Mucosa of descending colon (tissue), 3 donors: ENCODE measurements around the gene NPY. TPM values are rescaled to one million over a fixed set of nuclear protein-coding genes. Genes with fewer than 3 reads are reported as not detected.

Experiments
- ATAC-seq: fragments of 200-7000 bp; cut with Tn5 transposase; one replicate; pipeline ENCODE4 v1.9.1; 2020; ENCODE audit warnings: mild to moderate bottlenecking, moderate library complexity
- DNase-seq, 3 donors: peaks; one replicate each; pipeline ENCODE4 v3.0.0-alpha.2; 2020
- H3K36me3 ChIP-seq: fragments of 200-600 bp; one replicate; pipeline ENCODE4 v1.8.0; 2021; ENCODE audit warnings: low read depth, mild to moderate bottlenecking
- H3K4me1 ChIP-seq: fragments of 200-600 bp; one replicate; pipeline ENCODE4 v1.8.0; 2021; ENCODE audit warnings: low read depth, mild to moderate bottlenecking
- H3K4me3 ChIP-seq: fragments of 200-600 bp; one replicate; pipeline ENCODE4 v1.8.0; 2021; ENCODE audit warnings: mild to moderate bottlenecking
- H3K9me3 ChIP-seq: fragments of 200-600 bp; one replicate; pipeline ENCODE4 v1.8.0; 2021; ENCODE audit warnings: mild to moderate bottlenecking
- CTCF ChIP-seq: fragments of 200-600 bp; IDR thresholded peaks from one replicate; pipeline ENCODE4 v1.8.0; 2022; ENCODE audit warnings: antibody characterized with exemption, mild to moderate bottlenecking
- intact Hi-C, 2 donors: fragments of 100-400 bp; cut with DNase I in 1 of 2; cut with micrococcal nuclease in 1 of 2; formaldehyde crosslinking; loops; one replicate each; pipeline versions ENCODE4 v1.11.0 to v1.11.1; 2022; cut with DNase I, micrococcal nuclease
- total RNA-seq, 3 donors: library from RNA; stranded (reverse); fragmentation: NEBNext Ultra II Directional in 2 of 3; extraction: Animal tissue kit (Norgen Biotek cat#: 25700) in 2 of 3; gene quantifications; one replicate each; pipeline versions ENCODE4 v1.2.1 to v1.2.4, GENCODE V29; 2021 to 2023
- donor health status: DM: no; HTN: no; CAD: no; lungs with moderate emphysema.
- donor health status: DM: no; HTN: no; CAD: no.
- donor health status: DM: no; HTN: yes; CAD: no.

The NPY gene
- total RNA-seq, 3 donors from 2014 or later: 0.55 to 0.75 TPM; not detected in 1

GRCh38 chr7:24328050-24328449, 44.1 kb downstream of the NPY start:
- no peaks in the 10 kb centered on the region for H3K9me3 ChIP-seq
- intact Hi-C loops: no loop called here
- H3K36me3 ChIP-seq: no peaks in the 10 kb centered on the region
- H3K4me3 ChIP-seq: no peak overlapping the region
- no peak for DNase-seq
- TF ChIP-seq CTCF: no peak
- H3K4me1 ChIP-seq: no peaks in the 10 kb centered on the region
- ATAC-seq: no peak

- intact Hi-C loops: no loop called here
Observed at GRCh38 chr7:24328894-24329293, 44.9 kb downstream of the NPY start.

GRCh38 chr7:24334012-24334411, 50.0 kb downstream of the NPY start:
- no peak for TF ChIP-seq CTCF
- intact Hi-C loops: no loop called here
- no peaks in the 10 kb centered on the region for H3K4me1 ChIP-seq
- no peaks in the 10 kb centered on the region for H3K9me3 ChIP-seq
- H3K4me3 ChIP-seq: no peak overlapping the region
- ATAC-seq: peak; percentile 59
- DNase-seq: peak in 1 of 3 donors; percentile 28
- H3K36me3 ChIP-seq: no peaks in the 10 kb centered on the region

More at GRCh38 chr7:24328894-24329293, 44.9 kb downstream of the NPY start:
- Histone ChIP-seq H3K36me3 (no peaks in the 10 kb centered on the region), H3K4me3 (no peak overlapping the region), H3K9me3 (no peaks in the 10 kb centered on the region), H3K4me1 (no peaks in the 10 kb centered on the region)
- ATAC-seq (no peak), DNase-seq (no peak)
- no peak for TF ChIP-seq CTCF

- Histone ChIP-seq H3K36me3 (no peaks in the 10 kb centered on the region), H3K4me1 (no peaks in the 10 kb centered on the region), H3K9me3 (no peaks in the 10 kb centered on the region), H3K4me3 (no peak overlapping the region)
- intact Hi-C loops: no loop called here
- ATAC-seq (no peak), DNase-seq (no peak)
- TF ChIP-seq CTCF: no peak
Observed at GRCh38 chr7:24334627-24335026, 50.6 kb downstream of the NPY start.

GRCh38 chr7:24336461-24336860, 52.5 kb downstream of the NPY start:
- TF ChIP-seq CTCF: no peak
- H3K4me3 ChIP-seq: no peak overlapping the region
- H3K9me3 ChIP-seq: no peaks in the 10 kb centered on the region
- no peaks in the 10 kb centered on the region for H3K36me3 ChIP-seq
- no peaks in the 10 kb centered on the region for H3K4me1 ChIP-seq
- DNase-seq: no peak
- no peak for ATAC-seq
- intact Hi-C loops: no loop called here

GRCh38 chr7:24337180-24337579, 53.2 kb downstream of the NPY start:
- Histone ChIP-seq H3K9me3 (no peaks in the 10 kb centered on the region), H3K36me3 (no peaks in the 10 kb centered on the region), H3K4me1 (no peaks in the 10 kb centered on the region), H3K4me3 (no peak overlapping the region)
- no peak for TF ChIP-seq CTCF
- ATAC-seq (no peak), DNase-seq (no peak)
- intact Hi-C loops: no loop called here
